Frontal cortex (tissue), 4 donors: ENCODE measurements around the gene TH. TPM values are rescaled to one million over a fixed set of nuclear protein-coding genes. Genes with fewer than 3 reads are reported as not detected.

Source experiments
- DNase-seq, 2 donors: peaks; one replicate each; pipeline ENCODE4 v3.0.0; 2012; ENCODE audit warnings: low spot score in 2 of 2
- FAIRE-seq: peaks from 2 replicates; lab custom pipeline; 2012; peaks lifted over from hg19 to GRCh38; lab: Jason Lieb, UNC
- total RNA-seq: library from RNA; depleted of rRNA; stranded (reverse); fragments of >200 nt; gene quantifications from one replicate; pipeline ENCODE4 v1.2.3, GENCODE V29; 2014
- donor health status: control.
- donor health status: control.
- donor health status: control.

The TH gene
- total RNA-seq, 1 donor from 2014 or later, result 0.82 TPM

- DNase-seq (no peak), FAIRE-seq (no peak)
Measured at GRCh38 chr11:2209370-2209801, 37.8 kb upstream of the TH start.

- no peak for DNase-seq
- FAIRE-seq, result no peak
Measured at GRCh38 chr11:2208691-2209369, 37.2 kb upstream of the TH start.

DNA sequence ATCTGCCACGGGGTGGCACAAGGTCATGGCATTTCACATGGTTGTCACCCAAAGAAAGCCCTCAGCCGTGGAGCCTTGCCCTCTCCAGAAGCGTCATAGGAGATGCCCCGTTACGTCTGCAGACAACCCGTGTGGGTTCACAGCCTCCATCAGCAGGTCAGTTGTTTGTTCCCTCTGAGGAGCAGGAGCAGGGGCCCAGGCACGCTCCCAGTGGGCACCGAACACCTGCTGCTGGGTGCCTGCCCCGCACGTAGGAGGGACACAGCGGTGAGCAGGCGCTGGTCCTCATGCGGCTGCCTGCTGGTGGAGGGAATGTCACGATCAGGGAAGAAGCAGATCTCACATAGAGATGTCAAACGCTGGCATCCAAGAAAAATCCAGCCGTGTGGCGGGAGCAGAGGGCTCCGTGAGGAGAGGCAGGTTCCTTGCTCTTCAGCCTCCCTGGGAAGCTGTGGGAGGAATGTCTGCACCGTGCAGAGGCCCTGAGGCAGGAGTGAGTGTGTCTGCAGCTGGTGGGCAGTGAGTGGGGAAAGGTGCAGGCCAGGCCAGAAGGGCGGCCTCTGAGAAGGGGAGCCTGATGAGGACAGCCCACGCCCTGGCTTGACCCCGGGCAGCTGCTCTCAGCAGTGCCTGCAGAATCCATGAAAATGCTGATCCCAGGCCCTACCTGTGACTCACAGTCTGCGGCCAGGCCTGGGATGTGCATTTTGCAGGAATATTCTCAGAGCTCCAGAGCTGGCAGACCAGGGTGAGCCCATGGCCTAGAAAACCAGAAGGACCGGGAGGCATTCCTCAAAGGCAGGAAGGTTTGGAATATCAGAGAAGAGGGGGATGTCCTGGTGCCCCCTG is 36.4 kb upstream of the TH start:
- no peak for FAIRE-seq
- no peak for DNase-seq

DNA sequence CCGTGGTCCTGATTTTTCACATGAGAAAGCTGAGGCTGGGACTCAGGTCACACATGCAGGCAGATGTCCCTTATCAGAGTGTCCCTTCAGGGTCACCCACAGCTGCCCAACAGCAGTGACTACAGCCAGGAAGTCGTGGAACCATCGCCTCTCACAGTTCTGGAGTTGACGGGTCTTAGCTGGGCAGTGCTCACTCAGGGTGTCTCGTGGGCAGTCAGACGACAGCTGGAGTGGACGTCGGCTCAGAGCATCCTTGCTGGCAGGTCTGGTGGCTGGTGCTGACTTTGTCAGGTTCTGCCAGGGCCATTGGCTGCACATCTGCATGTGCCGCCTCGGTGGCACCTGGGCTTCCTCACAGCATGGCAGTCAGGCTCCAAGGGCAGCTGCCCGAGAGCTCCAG is 35.6 kb upstream of the TH start:
- no peak for DNase-seq
- FAIRE-seq, result no peak

- DNase-seq (no peak), FAIRE-seq (no peak)
Measured at GRCh38 chr11:2205981-2206690, 34.5 kb upstream of the TH start.

DNA sequence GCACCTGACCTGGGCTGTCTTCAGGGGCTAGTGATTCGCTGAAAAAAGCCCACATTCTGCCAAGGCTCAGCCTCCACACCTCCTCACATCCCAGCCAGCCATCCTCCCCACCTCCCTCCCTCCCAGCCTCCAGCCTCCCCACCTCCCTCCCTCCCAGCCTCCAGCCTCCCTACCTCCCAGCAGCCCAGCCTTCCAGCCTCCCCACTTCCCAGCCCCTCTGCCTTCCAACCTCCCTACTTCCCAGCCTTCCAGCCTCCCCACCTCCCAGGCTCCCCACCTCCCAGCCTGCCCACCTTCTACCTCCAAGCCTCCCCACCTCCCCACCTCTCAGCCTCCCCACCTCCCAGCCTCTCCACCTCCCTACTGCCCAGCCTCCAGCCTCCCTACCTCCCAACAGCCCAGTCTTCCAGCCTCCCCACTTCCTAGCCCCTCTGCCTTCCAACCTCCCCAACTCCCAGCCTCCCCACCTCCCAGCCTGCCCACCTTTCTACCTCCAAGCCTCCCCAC is 33.7 kb upstream of the TH start:
- FAIRE-seq, result no peak
- no peak for DNase-seq

DNA sequence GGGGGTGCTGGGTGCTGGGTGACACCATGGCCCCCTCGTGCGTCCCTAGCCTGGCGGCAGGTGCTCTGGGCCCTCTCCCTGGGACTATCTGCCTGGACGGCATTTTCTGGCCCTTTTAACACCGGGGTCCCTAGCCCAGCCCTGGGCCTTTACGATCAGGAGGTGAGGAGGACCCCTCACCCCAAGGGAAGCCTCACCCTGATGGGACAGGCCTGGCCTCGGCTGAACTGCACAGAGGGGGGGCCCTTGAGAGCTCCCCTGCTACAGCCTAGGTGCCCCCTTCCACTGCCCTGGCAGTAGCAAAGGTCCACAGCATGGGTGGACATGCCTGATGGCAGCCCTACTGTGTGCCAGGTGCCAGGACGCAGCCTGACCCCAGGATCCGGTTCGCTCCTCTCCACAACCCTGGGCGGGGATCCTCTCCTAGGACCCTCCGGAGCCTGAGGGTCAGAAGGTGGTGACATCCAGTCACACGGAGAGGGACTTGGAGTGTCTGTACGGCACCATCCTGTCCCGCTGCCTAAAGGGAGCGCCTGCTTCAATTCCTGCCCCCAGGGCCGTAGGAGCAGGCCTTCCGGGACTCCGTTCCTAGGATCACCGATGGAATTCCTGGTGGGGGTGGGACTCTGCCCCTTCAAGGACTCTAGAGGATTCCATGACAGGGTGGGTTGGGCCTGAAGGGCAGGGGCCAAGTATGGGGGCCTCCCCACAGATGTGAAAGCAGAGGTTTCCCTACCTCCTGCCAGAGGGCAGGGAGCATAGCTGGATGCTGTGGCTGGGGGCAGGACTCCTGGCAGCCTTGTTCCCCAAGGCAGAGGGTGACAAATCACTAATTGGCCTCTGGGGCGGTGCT is 33.0 kb upstream of the TH start:
- FAIRE-seq (no peak), DNase-seq (no peak)

DNA sequence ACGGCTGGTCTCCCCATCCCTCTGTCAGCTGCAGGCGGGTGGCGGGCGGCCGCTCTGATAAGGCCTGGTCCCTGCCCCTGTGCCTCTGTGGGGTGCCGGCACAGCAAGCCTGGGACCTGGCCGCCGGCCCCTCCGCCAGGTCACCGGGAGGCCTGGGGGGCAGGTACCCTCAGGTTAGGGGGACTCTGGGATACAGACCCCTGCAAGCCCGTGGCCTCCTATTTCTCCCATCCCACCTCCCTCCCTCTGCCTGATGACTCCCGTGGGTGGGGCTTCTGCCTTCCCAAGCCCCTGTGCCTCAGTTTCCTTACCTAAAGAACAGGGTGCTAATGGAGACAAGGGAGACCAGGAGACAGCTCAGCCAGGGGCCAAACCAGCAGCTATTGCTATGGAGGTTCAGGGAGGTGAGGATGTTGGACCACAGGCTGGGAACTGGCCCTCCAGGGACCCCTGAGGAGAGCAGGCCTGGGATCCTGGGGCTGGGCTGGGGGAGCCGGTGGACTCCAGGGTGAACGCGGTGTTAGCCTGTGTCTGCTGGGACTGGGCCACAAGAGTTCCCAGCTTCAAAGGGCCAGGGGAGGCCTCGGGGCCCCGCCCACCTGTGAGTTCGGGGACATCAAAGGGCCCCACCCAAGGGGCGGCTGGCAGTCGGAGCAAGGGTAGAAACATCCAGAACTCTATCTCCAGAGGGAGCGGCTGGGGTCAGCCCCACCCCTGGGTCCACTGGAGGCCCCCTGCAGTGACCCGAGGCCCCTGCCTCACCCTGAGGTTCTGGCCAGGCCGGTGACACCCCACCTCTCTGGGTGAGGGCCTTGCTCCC is 32.0 kb upstream of the TH start:
- DNase-seq (no peak), FAIRE-seq (no peak)

GRCh38 chr11:2202900-2203439 is 31.4 kb upstream of the TH start:
- FAIRE-seq, result no peak
- DNase-seq, result no peak

- DNase-seq, result no peak
- FAIRE-seq, result no peak
Measured at GRCh38 chr11:2202071-2202899, 30.7 kb upstream of the TH start.

DNA sequence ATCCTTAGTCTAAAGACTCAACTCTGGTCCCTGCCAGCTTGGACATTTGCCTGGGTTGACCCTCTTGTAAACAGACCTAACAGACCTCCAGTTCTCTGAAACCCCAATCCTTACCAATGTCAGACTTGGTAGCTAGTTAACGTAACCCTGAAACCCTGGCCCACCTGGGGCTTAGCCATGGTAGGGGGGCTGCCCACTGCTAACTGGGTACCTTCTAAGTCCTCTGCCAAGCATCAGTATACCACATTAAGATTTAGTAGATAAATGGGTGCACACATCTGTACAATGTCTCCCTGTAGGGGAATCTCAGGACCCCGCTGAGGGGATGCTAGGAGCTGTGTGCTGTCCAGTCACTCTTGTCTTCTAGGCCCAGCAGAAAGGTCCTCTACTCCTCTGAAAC is 29.9 kb upstream of the TH start:
- FAIRE-seq, result no peak
- no peak for DNase-seq

DNA sequence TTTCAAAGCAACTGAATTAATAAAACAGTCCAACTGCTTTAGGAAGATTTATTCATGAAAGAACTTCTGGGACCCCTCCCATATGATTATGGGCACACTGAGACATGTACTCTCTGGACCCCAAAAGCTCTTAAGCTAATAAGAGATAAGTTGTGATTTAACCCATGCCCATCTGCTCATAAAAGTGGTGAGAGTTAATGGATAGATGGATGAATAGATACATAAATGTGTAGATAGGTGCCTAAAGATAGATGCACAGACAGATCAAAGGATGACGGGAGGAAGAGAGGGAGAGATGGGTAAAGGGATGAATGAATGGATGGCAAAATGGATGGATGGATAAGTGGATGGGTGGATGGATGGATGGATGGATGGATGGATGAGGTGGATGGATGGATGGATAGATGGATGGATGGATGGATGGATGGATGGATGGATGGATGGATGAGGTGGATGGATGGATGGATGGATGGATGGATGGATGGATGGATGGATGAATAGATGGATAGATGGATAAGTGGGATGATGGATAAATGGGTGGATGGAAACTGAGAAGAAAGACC is 29.4 kb upstream of the TH start:
- no peak for DNase-seq
- FAIRE-seq, result no peak

DNA sequence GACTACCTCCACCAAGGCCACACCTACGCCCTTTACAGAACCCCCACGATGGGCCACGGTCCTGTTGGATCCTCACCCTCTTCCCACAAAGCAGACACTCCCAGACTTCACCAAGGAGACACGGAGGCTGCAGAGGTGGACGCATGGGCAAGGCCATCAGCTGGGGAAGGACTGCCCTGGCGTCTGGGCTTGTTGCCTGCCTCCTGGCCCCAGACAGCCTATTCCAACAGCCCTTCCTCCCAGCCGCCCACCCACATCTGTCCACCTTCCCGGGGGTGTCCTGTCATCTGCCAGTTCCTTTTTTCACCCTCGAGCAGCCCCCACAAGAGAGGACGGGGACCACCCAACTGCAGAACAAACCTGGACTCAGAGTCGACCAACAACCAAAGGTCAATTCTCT is 28.9 kb upstream of the TH start:
- DNase-seq (no peak), FAIRE-seq (no peak)

- DNase-seq (no peak), FAIRE-seq (no peak)
Measured at GRCh38 chr11:2199466-2200341, 28.1 kb upstream of the TH start.

DNA sequence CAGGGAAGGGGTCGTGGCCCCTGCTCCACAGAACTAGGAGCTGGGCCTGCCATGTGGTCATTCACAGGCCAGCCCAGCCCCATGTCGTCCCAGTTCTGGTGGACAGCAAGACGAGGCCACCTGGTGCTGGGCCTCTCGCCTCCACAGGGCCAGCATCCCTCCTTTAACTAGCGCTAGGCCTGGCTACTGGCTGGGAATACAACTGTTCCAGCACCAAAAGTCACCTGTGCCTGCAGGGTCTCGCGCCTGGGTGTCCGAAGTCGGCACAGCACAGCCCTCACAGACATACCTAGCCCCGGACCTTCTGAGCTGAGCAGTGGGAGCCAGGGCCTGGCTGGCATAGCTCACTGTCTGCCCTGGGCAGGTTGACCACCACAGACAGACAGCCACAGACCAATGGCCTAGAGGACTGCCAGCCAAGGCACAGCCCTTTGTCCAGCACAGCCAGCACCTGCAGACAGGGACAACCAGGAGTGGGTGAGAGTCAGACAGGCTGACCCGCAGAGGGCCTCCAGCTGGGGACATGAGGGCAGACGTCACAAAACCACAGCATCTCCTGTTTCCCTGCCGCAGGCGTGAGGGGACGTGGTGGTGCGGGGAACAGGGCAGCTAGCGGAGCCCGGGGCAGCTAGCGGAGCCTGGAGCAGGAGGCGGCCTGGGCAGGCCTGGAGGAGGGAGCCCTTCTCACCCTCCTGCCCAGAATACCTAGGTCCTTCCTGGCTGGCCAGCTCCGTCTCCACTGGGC is 27.2 kb upstream of the TH start:
- no peak for FAIRE-seq

More for the DNA sequence above, 27.2 kb upstream of the TH start:
- no peak for DNase-seq
